B cell (primary cell): ENCODE measurements around the gene MBTD1. TPM values are rescaled to one million over a fixed set of nuclear protein-coding genes. Genes with fewer than 3 reads are reported as not detected.
"Not testable (repeated sequence)": the region's sequence is repeated elsewhere in the genome, so short reads cannot be mapped to it uniquely, and the experiment has no call there.

Source experiments
- ATAC-seq: fragments of 200-7000 bp; cut with Tn5 transposase; one replicate; pipeline ENCODE4 v1.10.0; 2021; ENCODE audit warnings: low read depth, mild to moderate bottlenecking, moderate number of reproducible peaks, moderate library complexity
- CTCF ChIA-PET: fragments of 350-600 bp; sonication (Branson Sonifier 250); formaldehyde crosslinking; loops from one replicate; lab custom pipeline; 2021; ENCODE audit warnings: antibody characterized with exemption, inconsistent platforms; lab: Charles Lee
- POLR2A ChIA-PET: fragments of 350-600 bp; sonication (Branson Sonifier 250); formaldehyde crosslinking; loops from one replicate; lab custom pipeline; 2021; ENCODE audit warnings: antibody characterized with exemption; lab: Charles Lee
- DNase-seq: peaks from one replicate; pipeline ENCODE4 v3.0.0; 2013
- H2AFZ ChIP-seq: 2 replicates; pipeline ENCODE4 v1.6.1; 2012; ENCODE audit warnings: mild to moderate bottlenecking, low read depth, low read length; ENCODE audit not compliant: insufficient read depth, poor library complexity, severe bottlenecking
- H3K27ac ChIP-seq, 2 donors: 1 replicate in 1 of 2; 2 replicates in 1 of 2; pipeline ENCODE4 v1.5.1; 2012 to 2013; ENCODE audit warnings: low read length in 2 of 2, mild to moderate bottlenecking in 2 of 2, moderate library complexity in 1 of 2
- H3K27me3 ChIP-seq, 4 experiments: fragments of 200-600 bp in 1 of 4; sonication (generic) in 1 of 4; replicated peaks in 1 of 4; 1 replicate in 2 of 4; 2 replicates in 2 of 4; pipeline versions ENCODE4 v1.6.1 to v1.7.0; 2013 to 2016; ENCODE audit warnings: low read length in 3 of 4, mild to moderate bottlenecking in 2 of 4, mixed read lengths in 1 of 4, moderate library complexity in 1 of 4; ENCODE audit not compliant: insufficient read depth in 4 of 4, control insufficient read depth in 3 of 4; ENCODE audit errors: control extremely low read depth in 1 of 4
- H3K36me3 ChIP-seq, 2 experiments: replicated peaks in 1 of 2; 1 replicate in 1 of 2; 2 replicates in 1 of 2; pipeline versions ENCODE4 v1.6.1 to v1.7.1; 2013; ENCODE audit warnings: low read length in 1 of 2; ENCODE audit not compliant: insufficient read depth in 2 of 2, control insufficient read depth in 1 of 2; ENCODE audit errors: control extremely low read depth in 1 of 2, extremely low read depth in 1 of 2
- H3K4me1 ChIP-seq, 2 donors: fragments of 200-600 bp in 1 of 2; sonication (generic) in 1 of 2; 1 replicate in 1 of 2; 2 replicates in 1 of 2; pipeline versions ENCODE4 v1.5.1 to v1.6.1; 2013 to 2017; ENCODE audit warnings: low read length in 2 of 2; ENCODE audit not compliant: control insufficient read depth in 2 of 2, insufficient read depth in 2 of 2
- H3K4me2 ChIP-seq: replicated peaks from 2 replicates; pipeline ENCODE3; 2012; ENCODE audit warnings: mild to moderate bottlenecking, low read depth, low read length; ENCODE audit not compliant: poor library complexity, severe bottlenecking
- H3K4me3 ChIP-seq, 5 experiments: fragments of 200-600 bp in 1 of 5; sonication (generic) in 1 of 5; 1 replicate in 3 of 5; 2 replicates in 2 of 5; pipeline versions ENCODE4 v1.5.1 to v1.7.0; 2011 to 2016; ENCODE audit warnings: low read length in 4 of 5, mild to moderate bottlenecking in 4 of 5, low read depth in 2 of 5, control low read depth in 1 of 5, moderate library complexity in 1 of 5; ENCODE audit not compliant: insufficient read depth in 1 of 5; ENCODE audit errors: control extremely low read depth in 1 of 5, extremely low read depth in 1 of 5
- H3K79me2 ChIP-seq: fragments of 200-600 bp; sonication (generic); one replicate; pipeline ENCODE4 v1.6.0; 2016; ENCODE audit warnings: low read length; ENCODE audit not compliant: control insufficient read depth, insufficient read depth
- H3K9ac ChIP-seq: fragments of 200-600 bp; sonication (generic); 2 replicates; pipeline ENCODE4 v1.6.1; 2017; ENCODE audit warnings: mild to moderate bottlenecking, low read length, moderate library complexity
- H3K9me3 ChIP-seq, 3 donors: one replicate each; pipeline versions ENCODE4 v1.6.1 to v1.7.1; 2013; ENCODE audit warnings: low read length in 2 of 3; ENCODE audit not compliant: control insufficient read depth in 2 of 3, insufficient read depth in 1 of 3; ENCODE audit errors: control extremely low read depth in 1 of 3
- H4K20me1 ChIP-seq: 2 replicates; pipeline ENCODE4 v1.6.0; 2012; ENCODE audit warnings: mild to moderate bottlenecking, low read length; ENCODE audit not compliant: insufficient read depth, control insufficient read depth, poor library complexity, severe bottlenecking
- H3K27ac Mint-ChIP-seq: one replicate; pipeline ENCODE4 v1.8.0; 2021; ENCODE audit warnings: mixed read lengths
- H3K27me3 Mint-ChIP-seq: one replicate; pipeline ENCODE4 v1.8.0; 2021; ENCODE audit warnings: mixed read lengths
- H3K4me1 Mint-ChIP-seq: one replicate; pipeline ENCODE4 v1.8.0; 2021; ENCODE audit warnings: mixed read lengths
- H3K4me3 Mint-ChIP-seq: one replicate; pipeline ENCODE4 v1.8.0; 2021; ENCODE audit warnings: mixed read lengths
- H3K9me3 Mint-ChIP-seq: one replicate; pipeline ENCODE4 v1.8.0; 2022; ENCODE audit warnings: mixed read lengths; ENCODE audit not compliant: insufficient read depth
- EZH2 ChIP-seq: IDR thresholded peaks from 2 replicates; pipeline ENCODE4 v1.6.1; 2012; ENCODE audit warnings: borderline replicate concordance, low read depth, mild to moderate bottlenecking, moderate library complexity, low read length; ENCODE audit not compliant: insufficient read depth, poor library complexity, severe bottlenecking
- WGBS: methylation state at CpG from one replicate; pipeline ENCODE4 v1.1.5; 2013; ENCODE audit warnings: missing lambda C conversion rate; ENCODE audit not compliant: insufficient coverage; 5-methylcytosine and 5-hydroxymethylcytosine counted together
- intact Hi-C: fragments of 100-400 bp; cut with micrococcal nuclease; formaldehyde crosslinking; loops from one replicate; pipeline ENCODE4 v1.10.0; 2022
- polyA plus RNA-seq: library from polyadenylated mRNA; depleted of rRNA; stranded (reverse); fragments of >200 nt; gene quantifications from 2 replicates; pipeline ENCODE4 v1.2.3, GENCODE V29; 2012
- total RNA-seq, 2 donors: library from RNA; stranded (reverse); fragments of 120-200 nt in 1 of 2; gene quantifications; 1 replicate in 1 of 2; 2 replicates in 1 of 2; pipeline versions ENCODE4 v1.2.3 to v1.2.4, GENCODE V29; 2013 to 2022

Gene MBTD1
- total and polyA plus RNA-seq, 2 donors (not counting 1 experiment from before 2014, with no cell fraction given), result 9.6 to 39.7 TPM

DNA sequence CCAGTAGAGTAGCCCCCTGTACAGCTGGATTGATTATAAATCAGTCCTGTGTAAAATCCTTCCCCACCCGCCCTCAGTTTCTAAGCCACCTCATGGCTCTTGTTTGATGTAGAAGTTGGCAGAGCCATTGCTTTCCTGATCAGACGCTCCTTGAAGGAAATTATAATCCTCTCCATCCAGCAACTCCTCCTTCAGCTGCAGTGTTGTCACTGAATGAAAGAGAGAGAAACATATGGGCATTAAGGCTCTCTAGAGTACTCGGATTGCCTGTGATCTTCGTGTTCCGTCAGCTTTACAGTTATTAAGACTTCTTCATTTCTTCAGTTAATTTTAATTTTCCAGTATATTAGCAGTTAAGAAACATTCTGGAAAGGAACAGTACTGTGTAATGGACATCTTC lies 79.4 kb downstream of the MBTD1 start:
- no peak for TF ChIP-seq EZH2
- POLR2A ChIA-PET, result no interaction called here
- H3K4me1 ChIP-seq, result no peaks in the 10 kb centered on the region
- CTCF ChIA-PET, result no interaction called here
- H3K36me3 ChIP-seq, result peaks cover 3 to 21% of the 10 kb centered on the region in 2 experiments
- ATAC-seq (no peak), DNase-seq (no peak)
- H3K27ac Mint-ChIP-seq, result peak overlapping the region; percentile 65
- H3K27me3 ChIP-seq, result no peaks in the 10 kb centered on the region
- no peaks in the 10 kb centered on the region for H3K9me3 ChIP-seq
- H3K27ac ChIP-seq, result no peak overlapping the region
- no peak overlapping the region for H3K4me3 ChIP-seq
- H3K4me3 Mint-ChIP-seq, result no peak overlapping the region
- H2AFZ ChIP-seq, result no peak overlapping the region
- intact Hi-C loops, result no loop called here
- H3K4me2 ChIP-seq, result no peak overlapping the region
- no peaks in the 10 kb centered on the region for H3K4me1 Mint-ChIP-seq
- H3K27me3 Mint-ChIP-seq, result no peaks in the 10 kb centered on the region
- WGBS, result no CpG with 5 or more reads among the region's 5 CpGs
- no peaks in the 10 kb centered on the region for H3K9me3 Mint-ChIP-seq
- no peaks in the 10 kb centered on the region for H3K79me2 ChIP-seq
- no peaks in the 10 kb centered on the region for H4K20me1 ChIP-seq
- no peak overlapping the region for H3K9ac ChIP-seq

DNA sequence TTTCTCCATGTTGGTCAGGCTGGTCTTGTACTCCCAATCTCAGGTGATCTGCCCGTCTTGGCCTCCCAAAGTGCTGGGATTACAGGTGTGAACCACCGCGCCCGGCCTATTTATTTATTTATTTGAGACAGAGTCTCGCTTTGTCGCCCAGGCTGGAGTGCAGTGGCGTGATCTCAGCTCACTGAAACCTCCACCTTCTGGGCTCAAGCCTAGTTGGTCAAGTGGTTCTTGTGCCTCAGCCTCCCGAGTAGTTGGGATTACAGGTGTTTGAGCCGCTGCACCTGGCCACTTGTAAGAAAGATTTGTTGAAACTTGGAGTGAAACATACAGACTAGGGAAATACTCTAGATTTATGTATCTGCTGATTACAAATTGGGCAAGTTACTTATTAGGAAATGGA lies 87.8 kb downstream of the MBTD1 start:
- peaks cover 0 to 24% of the 10 kb centered on the region in 2 experiments for H3K36me3 ChIP-seq
- DNase-seq, H3K9me3 Mint-ChIP-seq, ATAC-seq, H3K27ac Mint-ChIP-seq, H3K4me1 Mint-ChIP-seq, H3K27me3 ChIP-seq, CTCF ChIA-PET, H3K9ac ChIP-seq, POLR2A ChIA-PET, H3K4me3 Mint-ChIP-seq, H3K27me3 Mint-ChIP-seq, H3K4me3 ChIP-seq, H3K4me2 ChIP-seq, H2AFZ ChIP-seq, intact Hi-C loops, H3K79me2 ChIP-seq, H4K20me1 ChIP-seq, H3K4me1 ChIP-seq, H3K9me3 ChIP-seq, H3K27ac ChIP-seq: not testable (repeated sequence)
- 95% methylated on average over 7 of the region's 9 CpGs for WGBS
